KBM-7 (cell line): ENCODE results near the gene TNS3.

Source experiments
- DNase-seq: peaks from one replicate; pipeline ENCODE4 v3.0.0-alpha.2; 2015
- in situ Hi-C: fragments of 300-500 bp; cut with MboI; formaldehyde crosslinking; loops from 2 replicates; pipeline ENCODE4 v1.14.3; 2020; ENCODE audit warnings: low sequenced_read_pairs, low pct_unique_long_range_greater_than_20kb, mixed read lengths

TNS3 gene

GRCh38 chr7:47514367-47514766, 67.5 kb downstream of the TNS3 start:
- in situ Hi-C loops, result no loop called here
- no peak for DNase-seq

- no peak for DNase-seq
- in situ Hi-C loops, result no loop called here
Observed at GRCh38 chr7:47513741-47514241, 68.1 kb downstream of the TNS3 start.

- no peak for DNase-seq
- in situ Hi-C loops, result no loop called here
Observed at GRCh38 chr7:47512481-47513176, 69.3 kb downstream of the TNS3 start.

GRCh38 chr7:47511699-47512370, 70.1 kb downstream of the TNS3 start:
- in situ Hi-C loops, result no loop called here
- no peak for DNase-seq

GRCh38 chr7:47510786-47511185, 71.1 kb downstream of the TNS3 start:
- in situ Hi-C loops, result no loop called here

GRCh38 chr7:47510192-47510591, 71.7 kb downstream of the TNS3 start:
- in situ Hi-C loops, result no loop called here
- DNase-seq, result no peak

More at GRCh38 chr7:47510786-47511185, 71.1 kb downstream of the TNS3 start:
- DNase-seq, result no peak

- in situ Hi-C loops, result no loop called here
Observed at GRCh38 chr7:47509571-47509970, 72.3 kb downstream of the TNS3 start.

GRCh38 chr7:47508389-47509380, 73.2 kb downstream of the TNS3 start:
- in situ Hi-C loops, result no loop called here
- DNase-seq, result no peak

More at GRCh38 chr7:47509571-47509970, 72.3 kb downstream of the TNS3 start:
- no peak for DNase-seq

GRCh38 chr7:47507522-47507921, 74.4 kb downstream of the TNS3 start:
- in situ Hi-C loops, result no loop called here
- DNase-seq, result no peak

GRCh38 chr7:47506382-47507339, 75.2 kb downstream of the TNS3 start:
- DNase-seq, result no peak
- in situ Hi-C loops, result no loop called here

- in situ Hi-C loops, result no loop called here
- no peak for DNase-seq
Observed at GRCh38 chr7:47505312-47506007, 76.5 kb downstream of the TNS3 start.

- in situ Hi-C loops, result no loop called here
- no peak for DNase-seq
Observed at GRCh38 chr7:47504551-47505311, 77.2 kb downstream of the TNS3 start.

GRCh38 chr7:47503281-47503680, 78.6 kb downstream of the TNS3 start:
- in situ Hi-C loops, result no loop called here
- no peak for DNase-seq

- in situ Hi-C loops, result no loop called here
- DNase-seq, result no peak
Observed at GRCh38 chr7:47502240-47502877, 79.6 kb downstream of the TNS3 start.

- in situ Hi-C loops, result no loop called here
- DNase-seq, result no peak
Observed at GRCh38 chr7:47501406-47501805, 80.5 kb downstream of the TNS3 start.

GRCh38 chr7:47500103-47500563, 81.8 kb downstream of the TNS3 start:
- DNase-seq, result no peak
- in situ Hi-C loops, result no loop called here
